Mesodermal cell (in vitro differentiated cells): ENCODE measurements around the gene TRIO.

ENCODE experiments used
- H3K27ac ChIP-seq: 2 replicates; pipeline ENCODE4 v1.7.0; 2013; ENCODE audit warnings: mild to moderate bottlenecking, low read depth, low read length, moderate library complexity; ENCODE audit not compliant: severe bottlenecking
- H3K36me3 ChIP-seq: 2 replicates; pipeline ENCODE4 v1.7.1; 2013; ENCODE audit warnings: mild to moderate bottlenecking, low read length, moderate library complexity; ENCODE audit not compliant: control insufficient read depth, insufficient read depth
- H3K4me1 ChIP-seq: one replicate; pipeline ENCODE4 v1.7.1; 2013; ENCODE audit warnings: mild to moderate bottlenecking, low read length; ENCODE audit not compliant: insufficient read depth, control insufficient read depth, poor library complexity, severe bottlenecking
- H3K4me3 ChIP-seq: 2 replicates; pipeline ENCODE4 v1.7.0; 2013; ENCODE audit warnings: low read length, control low read depth, mild to moderate bottlenecking; ENCODE audit not compliant: insufficient read depth, poor library complexity, severe bottlenecking; ENCODE audit errors: extremely low read depth
- H3K9me3 ChIP-seq: 2 replicates; pipeline ENCODE4 v1.7.1; 2013; ENCODE audit warnings: mild to moderate bottlenecking, low read length, moderate library complexity; ENCODE audit not compliant: control insufficient read depth
- WGBS, 2 experiments: methylation state at CpG; one replicate each; pipeline ENCODE4 v1.1.5; 2013; ENCODE audit warnings: missing lambda C conversion rate in 2 of 2; ENCODE audit not compliant: insufficient coverage in 2 of 2; 5-methylcytosine and 5-hydroxymethylcytosine counted together

TRIO gene

DNA sequence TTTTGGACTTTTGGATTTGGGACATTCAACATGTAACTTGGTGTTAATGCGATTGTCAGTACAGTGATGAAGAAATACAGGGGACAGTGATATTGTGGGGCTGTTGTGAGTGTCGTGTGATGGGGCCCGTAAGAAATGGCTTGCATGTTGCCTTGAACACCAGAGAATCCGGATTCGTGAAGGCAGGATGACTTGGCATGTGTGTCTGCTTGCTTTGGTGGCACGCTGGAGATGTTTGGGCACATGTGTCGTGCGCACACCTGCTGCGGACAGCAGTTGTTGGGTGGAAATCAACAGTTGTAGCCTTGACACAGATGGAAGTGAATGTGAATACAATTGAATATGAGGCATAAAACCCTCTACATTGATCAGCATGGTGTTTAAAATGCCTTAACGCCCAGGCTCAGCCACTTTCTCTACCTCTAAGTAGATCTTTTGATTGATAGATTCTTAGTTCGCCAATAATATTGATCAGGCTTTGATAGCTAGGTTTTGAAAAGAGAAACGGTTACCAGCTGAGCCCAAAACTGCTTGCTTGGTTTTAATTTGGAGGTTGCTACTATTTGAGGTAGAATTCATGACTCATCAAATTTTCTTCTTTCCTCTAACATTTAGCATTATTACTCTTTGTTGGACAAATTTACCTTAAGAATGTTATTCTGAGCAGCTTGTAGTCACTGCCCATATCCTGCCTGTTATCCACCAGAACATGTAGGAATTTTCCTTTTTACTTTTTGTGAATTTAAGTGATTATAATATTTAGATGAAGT, 94.4 kb downstream of the TRIO start:
- no peak overlapping the region for H3K4me3 ChIP-seq
- H3K27ac ChIP-seq = no peak overlapping the region
- H3K36me3 ChIP-seq = peaks cover under 1% of the 10 kb centered on the region
- peaks cover 44% of the 10 kb centered on the region for H3K4me1 ChIP-seq
- 94 to 100% methylated on average over 5 to 6 of the region's 12 CpGs for WGBS, 2 experiments
- H3K9me3 ChIP-seq = no peaks in the 10 kb centered on the region

- no peaks in the 10 kb centered on the region for H3K9me3 ChIP-seq
- H3K4me3 ChIP-seq = no peak overlapping the region
- H3K4me1 ChIP-seq = peaks cover 49% of the 10 kb centered on the region
- H3K36me3 ChIP-seq = peaks cover 4% of the 10 kb centered on the region
- 85 to 95% methylated on average over 3 of the region's 6 CpGs for WGBS, 2 experiments
- no peak overlapping the region for H3K27ac ChIP-seq
These were observed 95.1 kb downstream of the TRIO start for GRCh38 chr5:14238272-14238671.

DNA sequence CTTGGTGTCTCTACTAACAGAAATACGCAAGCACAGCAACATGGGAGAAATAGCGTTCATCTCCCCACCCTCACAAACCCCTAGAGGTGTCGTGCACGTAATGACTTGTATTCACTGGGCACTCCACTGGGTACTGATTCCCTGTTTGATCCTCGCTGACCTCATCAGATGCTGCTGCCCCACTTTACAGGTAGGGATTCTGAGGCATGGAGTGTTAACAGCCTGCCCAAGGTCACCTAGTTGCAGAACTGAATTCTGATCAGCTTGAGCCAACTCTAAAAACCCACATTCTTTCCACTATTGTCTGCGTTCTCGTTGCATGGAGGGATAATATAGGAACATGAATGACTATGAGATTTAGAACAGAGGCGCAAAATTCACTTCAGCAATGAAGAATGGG, 96.3 kb downstream of the TRIO start:
- WGBS, 2 experiments = 89 to 90% methylated on average over 6 to 8 of the region's 8 CpGs
- Histone ChIP-seq H3K36me3 (peaks cover 4% of the 10 kb centered on the region), H3K4me1 (peaks cover 43% of the 10 kb centered on the region), H3K4me3 (no peak overlapping the region), H3K27ac (no peak overlapping the region), H3K9me3 (no peaks in the 10 kb centered on the region)

DNA sequence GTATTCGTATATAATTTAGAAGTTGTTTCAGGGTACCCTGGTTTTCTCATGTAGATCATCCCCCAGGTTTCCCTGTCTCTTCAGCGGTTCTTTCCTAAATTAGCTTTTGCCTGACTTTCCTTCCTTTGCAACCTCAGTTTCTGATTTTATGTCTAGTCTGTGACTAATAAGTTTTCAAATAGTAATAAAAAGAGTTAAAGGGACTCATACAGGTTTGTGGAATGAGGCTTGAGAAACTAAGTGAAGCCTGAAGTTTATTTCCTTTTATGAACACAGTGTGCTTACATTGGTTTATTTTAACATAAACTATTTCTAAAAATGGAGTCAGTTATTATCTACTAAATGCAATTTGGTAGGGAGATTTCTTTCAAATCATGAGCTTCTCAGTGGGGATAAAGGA, 96.8 kb downstream of the TRIO start:
- H3K4me1 ChIP-seq = peaks cover 47% of the 10 kb centered on the region
- H3K27ac ChIP-seq = no peak overlapping the region
- no peaks in the 10 kb centered on the region for H3K9me3 ChIP-seq
- WGBS, 2 experiments = 100% methylated on average over 1 of the region's 2 CpGs; no CpG with 5 or more reads in 1 of the 2 experiments
- H3K4me3 ChIP-seq = no peak overlapping the region
- H3K36me3 ChIP-seq = peaks cover 4% of the 10 kb centered on the region

DNA sequence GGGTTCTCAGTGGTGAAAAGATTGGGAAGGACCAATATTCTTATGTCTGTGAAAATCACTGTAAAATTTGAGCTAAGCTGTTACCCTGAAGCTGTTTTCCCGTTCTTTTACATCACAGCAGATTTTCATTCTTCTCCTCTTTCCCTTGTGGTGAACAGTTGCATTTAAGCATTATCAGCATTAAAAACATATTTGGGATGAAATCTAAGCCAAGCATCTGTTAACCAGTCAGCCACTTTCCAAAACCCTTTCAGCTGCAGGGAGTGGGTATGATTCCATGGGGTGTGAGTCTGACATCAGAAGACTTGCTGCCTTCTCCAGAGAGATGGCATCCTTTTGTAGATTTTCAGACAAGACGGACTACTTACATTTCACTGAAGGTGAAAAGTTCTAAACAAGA, 97.2 kb downstream of the TRIO start:
- Histone ChIP-seq H3K36me3 (peaks cover 4% of the 10 kb centered on the region), H3K27ac (no peak overlapping the region), H3K4me1 (peaks cover 47% of the 10 kb centered on the region), H3K4me3 (no peak overlapping the region), H3K9me3 (no peaks in the 10 kb centered on the region)
- no CpG with 5 or more reads among the region's 2 CpGs for WGBS, 2 experiments

DNA sequence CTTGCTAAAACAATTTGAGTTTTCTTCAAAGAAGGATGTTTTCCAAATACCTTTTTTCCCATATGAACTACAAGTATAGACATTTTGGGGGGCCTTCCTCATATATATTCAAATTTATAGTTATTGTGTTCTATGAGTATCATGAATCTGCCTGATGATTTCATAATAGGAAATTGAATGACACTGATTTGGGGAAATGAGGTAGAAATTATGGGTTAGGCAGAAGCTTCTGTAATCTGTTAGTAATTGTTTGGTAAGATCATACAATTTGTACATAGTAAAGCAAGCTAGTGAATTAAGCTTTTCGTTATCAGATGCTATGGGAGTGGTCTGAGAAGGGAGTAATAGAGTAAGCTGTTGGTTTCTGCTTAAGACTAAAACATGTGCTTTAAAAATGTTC, 98.0 kb downstream of the TRIO start:
- Histone ChIP-seq H3K4me3 (no peak overlapping the region), H3K27ac (no peak overlapping the region), H3K4me1 (peaks cover 44% of the 10 kb centered on the region), H3K9me3 (no peaks in the 10 kb centered on the region), H3K36me3 (peaks cover 4% of the 10 kb centered on the region)
- no CpG with 5 or more reads among the region's 1 CpG for WGBS, 2 experiments

- peaks cover 43% of the 10 kb centered on the region for H3K4me1 ChIP-seq
- H3K27ac ChIP-seq = no peak overlapping the region
- peaks cover 4% of the 10 kb centered on the region for H3K36me3 ChIP-seq
- no peak overlapping the region for H3K4me3 ChIP-seq
- no peaks in the 10 kb centered on the region for H3K9me3 ChIP-seq
- 97 to 98% methylated on average over 4 to 5 of the region's 6 CpGs for WGBS, 2 experiments
These were observed 99.3 kb downstream of the TRIO start for GRCh38 chr5:14242447-14242846.

DNA sequence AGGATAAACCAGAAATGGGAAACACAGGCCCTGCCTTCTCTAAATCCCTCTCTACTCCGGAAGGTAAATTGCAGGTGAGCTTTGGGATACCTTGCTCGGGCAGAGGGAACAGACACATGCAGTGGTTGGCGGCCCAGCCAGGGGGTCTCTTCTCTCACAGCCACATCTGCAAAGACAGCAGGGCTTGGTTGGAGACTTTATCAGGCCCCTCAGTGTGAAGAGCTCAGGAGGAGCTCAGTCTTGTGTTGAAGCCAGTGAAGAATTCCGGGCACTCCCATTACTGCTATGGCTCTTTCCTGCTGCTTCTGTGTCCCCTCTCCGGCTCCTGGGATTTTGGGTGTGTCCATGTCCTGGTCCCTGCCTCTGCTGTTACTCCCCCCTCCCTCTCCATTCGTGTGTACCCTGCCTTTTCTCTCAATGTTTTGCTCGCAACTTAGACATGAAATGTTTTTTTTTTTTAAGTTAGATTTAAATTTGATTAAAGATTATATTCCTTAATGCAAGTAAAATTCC, 99.8 kb downstream of the TRIO start:
- Histone ChIP-seq H3K4me3 (no peak overlapping the region), H3K36me3 (peaks cover 4% of the 10 kb centered on the region), H3K27ac (no peak overlapping the region), H3K4me1 (peaks cover 38% of the 10 kb centered on the region), H3K9me3 (no peaks in the 10 kb centered on the region)
- 66 to 70% methylated on average over 2 to 3 of the region's 7 CpGs for WGBS, 2 experiments

DNA sequence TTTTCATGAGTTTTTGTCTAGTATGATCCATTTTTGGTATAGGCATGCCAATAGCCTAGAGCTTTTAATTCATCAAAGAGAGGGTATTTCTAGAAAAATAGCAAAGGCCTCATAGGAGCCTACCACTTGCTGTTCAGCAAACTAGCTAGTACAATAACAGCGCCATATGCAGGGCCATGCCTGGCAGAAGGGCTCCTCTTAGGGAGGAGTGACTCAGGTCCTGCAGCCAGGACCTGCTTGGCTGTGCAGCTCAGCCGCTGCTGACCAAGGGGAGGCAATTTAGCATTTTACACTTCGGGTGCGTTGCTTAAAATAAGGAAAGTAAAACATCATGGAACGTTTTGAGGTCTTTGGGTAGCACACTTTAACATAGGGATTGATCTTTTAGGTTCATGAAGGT, 100.6 kb downstream of the TRIO start:
- H3K27ac ChIP-seq = no peak overlapping the region
- H3K36me3 ChIP-seq = peaks cover 4% of the 10 kb centered on the region
- H3K9me3 ChIP-seq = no peaks in the 10 kb centered on the region
- H3K4me3 ChIP-seq = no peak overlapping the region
- H3K4me1 ChIP-seq = peaks cover 34% of the 10 kb centered on the region
- WGBS, 2 experiments = 78 to 96% methylated on average over 4 of the region's 5 CpGs

- Histone ChIP-seq H3K36me3 (peaks cover 4% of the 10 kb centered on the region), H3K27ac (no peak overlapping the region), H3K4me1 (peaks cover 36% of the 10 kb centered on the region), H3K9me3 (no peaks in the 10 kb centered on the region), H3K4me3 (no peak overlapping the region)
- 94 to 100% methylated on average over 3 to 5 of the region's 6 CpGs for WGBS, 2 experiments
These were observed 101.6 kb downstream of the TRIO start for GRCh38 chr5:14244721-14245120.
